HG02885 (cell line): Measurements from ENCODE around the gene TNKS1BP1.
A peak's percentile ranks its signal among the peaks of the same experiment; 100 is the strongest.
"Not testable (repeated sequence)": the region's sequence is repeated elsewhere in the genome, so short reads cannot be mapped to it uniquely, and the experiment has no call there.

Experiments used
- ATAC-seq: cut with Tn5 transposase; IDR thresholded peaks from one replicate; pipeline ENCODE4 v1.9.1; 2021; ENCODE audit warnings: mild to moderate bottlenecking; ENCODE audit not compliant: unreplicated experiment, poor library complexity

The TNKS1BP1 gene, protein sequence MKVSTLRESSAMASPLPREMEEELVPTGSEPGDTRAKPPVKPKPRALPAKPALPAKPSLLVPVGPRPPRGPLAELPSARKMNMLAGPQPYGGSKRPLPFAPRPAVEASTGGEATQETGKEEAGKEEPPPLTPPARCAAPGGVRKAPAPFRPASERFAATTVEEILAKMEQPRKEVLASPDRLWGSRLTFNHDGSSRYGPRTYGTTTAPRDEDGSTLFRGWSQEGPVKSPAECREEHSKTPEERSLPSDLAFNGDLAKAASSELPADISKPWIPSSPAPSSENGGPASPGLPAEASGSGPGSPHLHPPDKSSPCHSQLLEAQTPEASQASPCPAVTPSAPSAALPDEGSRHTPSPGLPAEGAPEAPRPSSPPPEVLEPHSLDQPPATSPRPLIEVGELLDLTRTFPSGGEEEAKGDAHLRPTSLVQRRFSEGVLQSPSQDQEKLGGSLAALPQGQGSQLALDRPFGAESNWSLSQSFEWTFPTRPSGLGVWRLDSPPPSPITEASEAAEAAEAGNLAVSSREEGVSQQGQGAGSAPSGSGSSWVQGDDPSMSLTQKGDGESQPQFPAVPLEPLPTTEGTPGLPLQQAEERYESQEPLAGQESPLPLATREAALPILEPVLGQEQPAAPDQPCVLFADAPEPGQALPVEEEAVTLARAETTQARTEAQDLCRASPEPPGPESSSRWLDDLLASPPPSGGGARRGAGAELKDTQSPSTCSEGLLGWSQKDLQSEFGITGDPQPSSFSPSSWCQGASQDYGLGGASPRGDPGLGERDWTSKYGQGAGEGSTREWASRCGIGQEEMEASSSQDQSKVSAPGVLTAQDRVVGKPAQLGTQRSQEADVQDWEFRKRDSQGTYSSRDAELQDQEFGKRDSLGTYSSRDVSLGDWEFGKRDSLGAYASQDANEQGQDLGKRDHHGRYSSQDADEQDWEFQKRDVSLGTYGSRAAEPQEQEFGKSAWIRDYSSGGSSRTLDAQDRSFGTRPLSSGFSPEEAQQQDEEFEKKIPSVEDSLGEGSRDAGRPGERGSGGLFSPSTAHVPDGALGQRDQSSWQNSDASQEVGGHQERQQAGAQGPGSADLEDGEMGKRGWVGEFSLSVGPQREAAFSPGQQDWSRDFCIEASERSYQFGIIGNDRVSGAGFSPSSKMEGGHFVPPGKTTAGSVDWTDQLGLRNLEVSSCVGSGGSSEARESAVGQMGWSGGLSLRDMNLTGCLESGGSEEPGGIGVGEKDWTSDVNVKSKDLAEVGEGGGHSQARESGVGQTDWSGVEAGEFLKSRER (N-terminal part only)

GRCh38 chr11:57324886-57325734, at the start of gene TNKS1BP1:
Gene TNKS1BP1, minus strand, starts transcription at chr11:57324952. Its CDS starts 3,067 bp downstream, at chr11:57321885.
- peak; percentile 87 for ATAC-seq

- ATAC-seq, result no peak
These were observed 48.4 kb upstream of the TNKS1BP1 start for GRCh38 chr11:57373146-57373545.

DNA sequence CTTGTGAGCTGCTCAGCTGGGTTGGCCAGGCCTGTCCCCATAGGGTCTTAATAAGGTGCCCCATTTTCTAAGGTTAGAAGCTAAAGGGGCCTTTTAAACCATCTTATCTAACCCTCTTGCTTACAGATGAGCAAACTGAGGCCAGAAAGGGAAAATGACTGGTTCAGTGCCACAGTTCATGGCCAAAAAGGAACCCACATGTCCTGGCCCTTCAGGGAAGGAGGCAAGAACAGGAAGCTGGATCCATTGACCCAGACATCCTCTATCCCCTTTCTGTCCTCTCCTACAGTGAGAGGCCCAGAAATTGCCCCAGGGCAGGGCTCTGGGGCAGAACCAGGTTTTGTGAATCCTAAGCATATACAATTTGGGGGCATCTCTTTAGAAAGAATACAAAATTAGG, 46.2 kb upstream of the TNKS1BP1 start:
- ATAC-seq, result no peak

- no peak for ATAC-seq
These were observed 45.5 kb upstream of the TNKS1BP1 start for GRCh38 chr11:57370251-57370650.

DNA sequence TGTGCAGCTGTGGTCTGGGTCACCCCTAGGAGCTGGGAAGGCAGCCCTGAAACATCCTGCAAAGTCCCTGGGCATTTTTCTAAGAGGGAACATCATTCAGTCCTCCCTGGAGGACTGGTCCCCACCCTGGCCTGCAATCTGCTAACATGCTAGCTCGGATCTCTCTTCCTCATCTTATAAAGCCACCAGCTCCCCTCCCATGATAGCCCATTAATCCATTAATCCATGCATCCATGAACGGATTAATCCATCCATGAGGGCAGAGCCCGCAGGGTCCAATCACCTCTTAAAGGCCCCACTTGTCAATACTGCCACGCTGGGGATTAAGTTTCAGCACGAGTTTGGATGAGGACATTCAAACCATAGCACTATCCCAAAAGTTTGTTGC, 44.1 kb upstream of the TNKS1BP1 start:
- no peak for ATAC-seq

- no peak for ATAC-seq
These were observed 43.5 kb upstream of the TNKS1BP1 start for GRCh38 chr11:57368106-57368844.

DNA sequence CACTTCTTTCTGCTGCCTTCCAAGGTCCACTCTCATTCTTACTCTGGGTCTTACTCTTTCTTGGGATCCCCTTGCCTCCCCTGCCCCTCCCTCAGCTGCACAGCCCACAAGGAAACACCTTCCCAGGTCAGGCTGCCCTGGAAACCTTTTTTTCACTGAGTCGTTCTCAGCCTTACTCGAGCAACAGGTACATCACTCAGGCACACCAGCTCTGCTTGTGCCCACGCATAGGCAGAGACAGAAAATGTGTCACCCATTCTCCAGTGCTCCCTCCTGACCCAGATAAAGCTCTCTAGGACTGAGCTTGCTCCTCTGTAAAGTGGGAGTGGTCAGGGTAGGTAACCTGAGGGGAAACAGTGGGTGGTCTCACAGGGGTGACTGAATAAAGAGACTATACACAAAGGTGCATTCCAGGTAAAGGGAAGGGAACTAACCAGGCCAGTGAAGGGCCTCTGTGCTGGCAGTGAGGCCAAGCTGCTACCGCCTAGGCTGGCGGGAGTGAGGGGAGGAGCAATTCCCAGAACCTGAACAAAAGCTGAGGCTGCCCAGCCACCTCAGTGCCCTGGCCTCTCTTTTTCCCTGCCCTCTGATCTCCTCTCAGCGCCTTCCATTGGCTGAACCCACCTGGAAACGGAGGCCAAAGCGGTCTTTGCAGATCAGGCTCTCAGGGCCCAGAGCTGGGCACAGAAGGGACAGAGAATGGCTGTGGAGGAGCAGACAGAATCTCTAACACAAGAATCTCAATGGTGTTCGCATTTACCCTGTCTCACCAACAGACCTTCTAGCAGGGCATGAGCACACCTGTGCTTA, 40.3 kb upstream of the TNKS1BP1 start:
- ATAC-seq, result no peak

GRCh38 chr11:57363131-57364080, 38.7 kb upstream of the TNKS1BP1 start:
- ATAC-seq, result no peak

GRCh38 chr11:57361926-57362325, 37.2 kb upstream of the TNKS1BP1 start:
- no peak for ATAC-seq

DNA sequence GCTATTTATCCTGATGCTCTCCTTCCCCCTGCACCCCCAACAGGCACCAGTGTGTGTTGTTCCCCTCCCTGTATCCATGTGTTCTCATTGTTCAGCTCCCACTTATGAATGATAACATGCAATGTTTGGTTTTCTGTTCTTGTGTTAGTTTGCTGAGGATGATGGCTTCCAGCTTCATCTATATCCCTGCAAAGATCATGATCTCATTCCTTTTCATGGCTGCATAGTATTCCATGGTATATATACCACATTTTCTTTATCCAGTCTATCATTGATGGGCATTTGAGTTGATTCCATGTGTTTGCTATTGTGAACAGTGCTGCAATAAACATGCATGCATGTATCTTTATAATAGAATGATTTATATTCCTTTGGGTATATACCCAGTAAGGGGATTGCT, 36.7 kb upstream of the TNKS1BP1 start:
- ATAC-seq, result not testable (repeated sequence)

- no peak for ATAC-seq
These were observed 36.2 kb upstream of the TNKS1BP1 start for GRCh38 chr11:57360991-57361390.

GRCh38 chr11:57359896-57360690, 35.3 kb upstream of the TNKS1BP1 start:
- no peak for ATAC-seq

DNA sequence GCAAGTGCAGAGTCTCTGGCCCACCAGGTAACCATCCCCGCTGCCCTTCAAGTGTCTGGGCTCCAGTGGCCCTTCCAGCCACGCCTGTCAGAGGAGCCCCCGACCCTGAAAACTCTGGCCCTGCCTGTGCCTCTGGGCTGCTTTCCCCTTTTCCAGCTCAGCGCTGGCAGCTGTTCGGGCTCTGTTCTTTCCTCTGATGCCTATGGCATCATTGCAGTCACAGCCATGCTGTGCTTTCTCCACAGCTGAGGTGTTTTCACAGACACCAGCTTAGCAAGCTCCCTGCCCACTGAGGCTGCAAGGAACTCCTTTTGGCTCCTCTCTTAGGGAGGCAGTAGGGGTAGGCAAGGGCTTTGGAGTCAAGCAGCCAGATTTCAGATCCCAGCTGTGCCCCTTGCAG, 34.6 kb upstream of the TNKS1BP1 start:
- ATAC-seq, result no peak

GRCh38 chr11:57358991-57359390, 34.2 kb upstream of the TNKS1BP1 start:
- ATAC-seq, result no peak

DNA sequence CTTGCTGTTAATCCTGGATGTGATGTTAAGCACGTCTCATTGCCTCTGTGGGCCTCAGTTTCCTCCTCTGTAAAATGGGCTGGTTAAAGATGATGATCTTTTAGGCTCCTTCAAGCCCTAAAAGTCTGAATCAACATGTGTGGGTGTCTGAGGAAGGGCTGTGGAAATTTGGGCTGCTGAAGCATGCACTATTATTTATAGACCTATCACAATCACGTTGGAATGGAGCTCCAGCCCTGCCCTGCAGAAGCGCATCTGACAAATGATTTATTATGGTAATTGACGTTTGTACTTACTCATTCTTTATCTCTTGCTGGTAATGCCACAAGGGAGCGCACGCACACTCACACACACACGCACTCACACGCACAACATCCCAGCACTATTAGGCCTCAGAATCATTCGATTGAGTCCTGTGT, 33.8 kb upstream of the TNKS1BP1 start:
- no peak for ATAC-seq

DNA sequence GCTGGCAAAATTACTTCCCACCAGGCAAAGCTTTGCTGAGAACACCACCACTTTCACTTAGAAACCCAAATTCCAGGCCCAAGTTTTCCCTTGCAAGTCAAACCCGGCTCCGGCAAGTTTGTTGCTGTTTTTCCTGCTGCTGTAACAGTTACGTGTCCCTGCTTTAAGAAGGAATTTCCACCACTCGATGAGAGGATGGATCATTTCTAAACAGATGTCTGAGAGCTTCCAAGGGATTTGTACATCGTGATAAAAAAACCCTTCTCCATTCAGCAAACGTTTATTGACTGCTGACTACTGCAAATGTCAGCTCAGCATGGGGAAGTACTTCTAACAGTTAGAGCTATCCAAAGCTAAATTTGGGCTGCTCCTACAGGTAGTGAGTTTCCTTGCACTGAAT, 33.1 kb upstream of the TNKS1BP1 start:
- no peak for ATAC-seq
